DOHH2 (cell line): ENCODE data around the gene SAMD7.

ENCODE experiments used
- H3F3A ChIP-seq: fragments of 200-600 bp; sonication (generic), shearing (Covaris generic); 2 replicates; pipeline ENCODE4 v1.6.0; 2016; ENCODE audit warnings: antibody characterized with exemption, mild to moderate bottlenecking; ENCODE audit not compliant: control insufficient read depth, insufficient read depth
- H3K27ac ChIP-seq: fragments of 200-600 bp; sonication (generic); 2 replicates; pipeline ENCODE4 v1.5.1; 2014; ENCODE audit warnings: low read depth, mild to moderate bottlenecking, low read length, moderate library complexity
- H3K27me3 ChIP-seq: fragments of 200-600 bp; sonication (generic); 2 replicates; pipeline ENCODE4 v1.6.1; 2014; ENCODE audit warnings: mild to moderate bottlenecking, low read length, mixed read lengths; ENCODE audit not compliant: control insufficient read depth
- H3K36me3 ChIP-seq: fragments of 200-600 bp; sonication (generic); 2 replicates; pipeline ENCODE4 v1.6.1; 2014; ENCODE audit warnings: mild to moderate bottlenecking, low read length, moderate library complexity, mixed read lengths; ENCODE audit not compliant: control insufficient read depth
- H3K4me1 ChIP-seq: fragments of 200-600 bp; sonication (generic); 2 replicates; pipeline ENCODE4 v1.6.1; 2014; ENCODE audit warnings: mild to moderate bottlenecking, low read length, mixed read lengths; ENCODE audit not compliant: control insufficient read depth
- H3K4me2 ChIP-seq: fragments of 200-600 bp; sonication (generic); 2 replicates; pipeline ENCODE4 v1.6.0; 2014; ENCODE audit warnings: mild to moderate bottlenecking, low read length, moderate library complexity
- H3K4me3 ChIP-seq: fragments of 200-600 bp; sonication (generic); 2 replicates; pipeline ENCODE4 v1.5.1; 2014; ENCODE audit warnings: mild to moderate bottlenecking, low read length, mixed read lengths
- H3K79me2 ChIP-seq: fragments of 200-600 bp; sonication (generic); 2 replicates; pipeline ENCODE4 v1.6.1; 2014; ENCODE audit warnings: mild to moderate bottlenecking, low read length, mixed read lengths; ENCODE audit not compliant: control insufficient read depth
- H3K9me2 ChIP-seq: fragments of 200-600 bp; sonication (generic); replicated peaks from 2 replicates; pipeline ENCODE4 v1.6.1; 2014; ENCODE audit warnings: mild to moderate bottlenecking, low read length, mixed read lengths; ENCODE audit not compliant: control insufficient read depth
- H3K9me3 ChIP-seq: fragments of 200-600 bp; sonication (generic); 2 replicates; pipeline ENCODE4 v1.6.1; 2014; ENCODE audit warnings: antibody characterized with exemption, low read length, mixed read lengths; ENCODE audit not compliant: control insufficient read depth, insufficient read depth
- H4K20me1 ChIP-seq: fragments of 200-600 bp; sonication (generic); 2 replicates; pipeline ENCODE4 v1.6.0; 2014; ENCODE audit warnings: low read depth, mild to moderate bottlenecking, antibody characterized with exemption, low read length, moderate library complexity; ENCODE audit not compliant: control insufficient read depth, insufficient read depth
- CTCF ChIP-seq: fragments of 200-600 bp; sonication (generic); IDR thresholded peaks from one replicate; pipeline ENCODE4 v1.5.1; 2014; ENCODE audit warnings: antibody characterized with exemption, mild to moderate bottlenecking, low read depth, low read length; ENCODE audit not compliant: poor library complexity, severe bottlenecking
- EZH2phosphoT487 ChIP-seq: fragments of 200-600 bp; sonication (generic); IDR thresholded peaks from 2 replicates; pipeline ENCODE4 v1.6.1; 2017; ENCODE audit warnings: borderline replicate concordance, mild to moderate bottlenecking, antibody characterized with exemption, low read length, moderate library complexity, mixed read lengths

Gene SAMD7

GRCh38 chr3:169980055-169980454 is 68.7 kb downstream of the SAMD7 start:
- H4K20me1 ChIP-seq: no peaks in the 10 kb centered on the region
- no peaks in the 10 kb centered on the region for H3K27me3 ChIP-seq
- H3K9me2 ChIP-seq: no peaks in the 10 kb centered on the region
- H3K4me3 ChIP-seq: no peak overlapping the region
- H3K4me2 ChIP-seq: peak overlapping the region; percentile 62
- H3K4me1 ChIP-seq: peaks cover 63% of the 10 kb centered on the region
- no peaks in the 10 kb centered on the region for H3K9me3 ChIP-seq
- peaks cover 21% of the 10 kb centered on the region for H3F3A ChIP-seq
- peaks cover 79% of the 10 kb centered on the region for H3K79me2 ChIP-seq
- TF ChIP-seq CTCF (no peak), EZH2phosphoT487 (no peak)
- peaks cover 99% of the 10 kb centered on the region for H3K36me3 ChIP-seq
- peak overlapping the region; percentile 78; the same call in 1 of the 2 replicates for H3K27ac ChIP-seq

DNA sequence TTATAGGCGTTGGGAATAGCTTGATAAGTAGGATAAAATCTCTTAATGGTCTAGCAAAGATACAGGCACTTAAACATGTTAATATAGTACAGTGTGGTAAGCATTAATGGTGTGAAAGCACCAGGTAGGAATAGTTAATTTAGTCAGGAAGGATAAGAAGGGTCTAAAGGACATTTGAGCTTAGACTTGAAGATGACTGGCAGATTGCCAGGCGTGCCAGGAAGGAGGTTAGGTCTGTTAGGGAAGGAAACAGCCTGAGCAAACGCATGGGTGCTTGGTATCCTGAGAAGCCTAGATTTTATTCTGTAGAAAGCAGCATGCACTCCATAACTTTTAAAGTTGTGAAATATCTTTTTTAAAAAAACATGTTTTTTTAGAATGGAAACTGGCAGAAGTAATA is 72.9 kb downstream of the SAMD7 start:
- H3K4me3 ChIP-seq: no peak overlapping the region
- no peaks in the 10 kb centered on the region for H3K9me2 ChIP-seq
- no peak overlapping the region for H3K4me2 ChIP-seq
- H3K79me2 ChIP-seq: peaks cover 39% of the 10 kb centered on the region
- H3K36me3 ChIP-seq: peaks cover 98% of the 10 kb centered on the region
- H3K4me1 ChIP-seq: peaks cover 20% of the 10 kb centered on the region
- no peaks in the 10 kb centered on the region for H3K27me3 ChIP-seq
- no peak for TF ChIP-seq CTCF
- no peak for TF ChIP-seq EZH2phosphoT487
- no peaks in the 10 kb centered on the region for H4K20me1 ChIP-seq
- no peak overlapping the region for H3K27ac ChIP-seq
- peaks cover 17% of the 10 kb centered on the region for H3F3A ChIP-seq
- no peaks in the 10 kb centered on the region for H3K9me3 ChIP-seq
